ENCODE data around the gene EML1.

The EML1 gene

GRCh38 chr14:99905121-99905520 is 111.9 kb downstream of the EML1 start:
- no peak for TF ChIP-seq CTCF (IDR thresholded peaks at IDR 0.05; ENCODE audit: extremely low read depth, insufficient read depth, missing control alignments)
- in situ Hi-C loops (cut with MboI; ENCODE audit: low pct_unique_long_range_greater_than_20kb, low sequenced_read_pairs, unreplicated experiment): no loop called here
- no peak for DNase-seq (ENCODE audit: low spot score)

GRCh38 chr14:99907761-99908652 is 114.8 kb downstream of the EML1 start:
- no peak for DNase-seq (ENCODE audit: low spot score)
- no peak for TF ChIP-seq CTCF (IDR thresholded peaks at IDR 0.05; ENCODE audit: extremely low read depth, insufficient read depth, missing control alignments)
- in situ Hi-C loops (cut with MboI; ENCODE audit: low pct_unique_long_range_greater_than_20kb, low sequenced_read_pairs, unreplicated experiment): no loop called here

- no peak for DNase-seq (ENCODE audit: low spot score)
Observed at GRCh38 chr14:99908653-99909250, 115.5 kb downstream of the EML1 start.

GRCh38 chr14:99909513-99910064 is 116.4 kb downstream of the EML1 start:
- no peak for DNase-seq (ENCODE audit: low spot score)
- in situ Hi-C loops (cut with MboI; ENCODE audit: low pct_unique_long_range_greater_than_20kb, low sequenced_read_pairs, unreplicated experiment): no loop called here
- no peak for TF ChIP-seq CTCF (IDR thresholded peaks at IDR 0.05; ENCODE audit: extremely low read depth, insufficient read depth, missing control alignments)

More at GRCh38 chr14:99908653-99909250, 115.5 kb downstream of the EML1 start:
- no peak for TF ChIP-seq CTCF (IDR thresholded peaks at IDR 0.05; ENCODE audit: extremely low read depth, insufficient read depth, missing control alignments)
- in situ Hi-C loops (cut with MboI; ENCODE audit: low pct_unique_long_range_greater_than_20kb, low sequenced_read_pairs, unreplicated experiment): no loop called here

- no peak for DNase-seq (ENCODE audit: low spot score)
- TF ChIP-seq CTCF (IDR thresholded peaks at IDR 0.05; ENCODE audit: extremely low read depth, insufficient read depth, missing control alignments): no peak
- in situ Hi-C loops (cut with MboI; ENCODE audit: low pct_unique_long_range_greater_than_20kb, low sequenced_read_pairs, unreplicated experiment): no loop called here
Observed at GRCh38 chr14:99910337-99911309, 117.4 kb downstream of the EML1 start.

All from GM13977 (cell line).